Left ventricle myocardium inferior (tissue), 1 donor: Measurements from ENCODE around the gene C2orf92. TPM values are rescaled to one million over a fixed set of nuclear protein-coding genes. Genes with fewer than 3 reads are reported as not detected.
"Not testable (repeated sequence)": the region's sequence is repeated elsewhere in the genome, so short reads cannot be mapped to it uniquely, and the experiment has no call there.

Experiments
- DNase-seq: peaks from one replicate; pipeline ENCODE4 v3.0.0-alpha.2; 2020
- H3K27ac ChIP-seq: fragments of 200-600 bp; replicated peaks from 2 replicates; pipeline ENCODE4 v1.8.0; 2021
- H3K27me3 ChIP-seq: fragments of 200-600 bp; 2 replicates; pipeline ENCODE4 v1.8.0; 2021; ENCODE audit warnings: low read depth
- H3K36me3 ChIP-seq: fragments of 200-600 bp; 2 replicates; pipeline ENCODE4 v1.8.0; 2021
- H3K4me1 ChIP-seq: fragments of 200-600 bp; 2 replicates; pipeline ENCODE4 v1.8.0; 2021
- H3K4me3 ChIP-seq: fragments of 200-600 bp; 2 replicates; pipeline ENCODE4 v1.8.0; 2021; ENCODE audit warnings: mild to moderate bottlenecking, moderate library complexity
- H3K9me3 ChIP-seq: fragments of 200-600 bp; replicated peaks from 2 replicates; pipeline ENCODE4 v1.8.0; 2021
- CTCF ChIP-seq: fragments of 200-600 bp; IDR thresholded peaks from 2 replicates; pipeline ENCODE4 v1.8.0; 2021; ENCODE audit warnings: antibody characterized with exemption, mild to moderate bottlenecking, borderline replicate concordance
- intact Hi-C: fragments of 100-400 bp; cut with micrococcal nuclease; formaldehyde crosslinking; loops from one replicate; pipeline ENCODE4 v1.11.0; 2022
- total RNA-seq: library from RNA; stranded (reverse); fragmentation: NEBNext Ultra II Directional; extraction: Animal tissue kit (Norgen Biotek cat#: 25700); gene quantifications from one replicate; pipeline ENCODE4 v1.2.1, GENCODE V29; 2021
- donor health status: DM: no; HTN: yes; CAD: no; lungs with severe emphysema.

Gene C2orf92
- total RNA-seq, 1 donor from 2014 or later = 1.8 TPM

- Histone ChIP-seq H3K9me3 (no peaks in the 10 kb centered on the region), H3K27ac (no peak overlapping the region), H3K4me1 (no peaks in the 10 kb centered on the region), H3K4me3 (no peak overlapping the region), H3K27me3 (no peaks in the 10 kb centered on the region), H3K36me3 (no peaks in the 10 kb centered on the region)
- intact Hi-C loops = no loop called here
- no peak for TF ChIP-seq CTCF
- no peak for DNase-seq
These were observed 958 bp downstream of the C2orf92 start for GRCh38 chr2:97670471-97670870.

GRCh38 chr2:97671526-97671925, 2.0 kb downstream of the C2orf92 start:
- H3K27ac ChIP-seq = no peak overlapping the region
- TF ChIP-seq CTCF = no peak
- intact Hi-C loops = no loop called here

GRCh38 chr2:97672606-97673140, 3.2 kb downstream of the C2orf92 start:
- H3K27me3 ChIP-seq, H3K27ac ChIP-seq, DNase-seq, H3K4me3 ChIP-seq, H3K4me1 ChIP-seq, intact Hi-C loops, H3K9me3 ChIP-seq, H3K36me3 ChIP-seq: not testable (repeated sequence)

More at GRCh38 chr2:97671526-97671925, 2.0 kb downstream of the C2orf92 start:
- Histone ChIP-seq H3K4me1 (no peaks in the 10 kb centered on the region), H3K9me3 (no peaks in the 10 kb centered on the region), H3K4me3 (no peak overlapping the region), H3K27me3 (no peaks in the 10 kb centered on the region), H3K36me3 (no peaks in the 10 kb centered on the region)
- DNase-seq = no peak

- Histone ChIP-seq H3K36me3 (no peaks in the 10 kb centered on the region), H3K27me3 (no peaks in the 10 kb centered on the region), H3K27ac (no peak overlapping the region), H3K4me3 (no peak overlapping the region), H3K4me1 (no peaks in the 10 kb centered on the region), H3K9me3 (no peaks in the 10 kb centered on the region)
- DNase-seq = no peak
- TF ChIP-seq CTCF = no peak
- intact Hi-C loops = no loop called here
These were observed 3.8 kb downstream of the C2orf92 start for GRCh38 chr2:97673182-97673914.

GRCh38 chr2:97673915-97674283, 4.4 kb downstream of the C2orf92 start:
- Histone ChIP-seq H3K4me1 (no peaks in the 10 kb centered on the region), H3K36me3 (no peaks in the 10 kb centered on the region), H3K4me3 (no peak overlapping the region), H3K9me3 (no peaks in the 10 kb centered on the region), H3K27me3 (no peaks in the 10 kb centered on the region), H3K27ac (no peak overlapping the region)
- no peak for DNase-seq
- TF ChIP-seq CTCF = no peak
- intact Hi-C loops = no loop called here

- no peak overlapping the region for H3K27ac ChIP-seq
- peaks cover 4% of the 10 kb centered on the region for H3K9me3 ChIP-seq
- no peak for TF ChIP-seq CTCF
- H3K4me3 ChIP-seq = no peak overlapping the region
- no peaks in the 10 kb centered on the region for H3K4me1 ChIP-seq
- no peak for DNase-seq
- no peaks in the 10 kb centered on the region for H3K36me3 ChIP-seq
- intact Hi-C loops = no loop called here
- no peaks in the 10 kb centered on the region for H3K27me3 ChIP-seq
These were observed 6.1 kb downstream of the C2orf92 start for GRCh38 chr2:97675430-97676113.
